Tibial nerve (tissue), 4 donors: ENCODE results near the gene KRT36. TPM values are rescaled to one million over a fixed set of nuclear protein-coding genes. Genes with fewer than 3 reads are reported as not detected.

Experiments used
- DNase-seq, 2 donors: peaks; one replicate each; pipeline ENCODE4 v3.0.0-alpha.2; 2019; ENCODE audit warnings: low spot score in 2 of 2
- H3K27ac ChIP-seq, 4 donors: fragments of 200-600 bp; sonication (generic) in 3 of 4; one replicate each; pipeline ENCODE4 v1.5.1; 2017 to 2019; ENCODE audit warnings: mild to moderate bottlenecking in 1 of 4
- H3K27me3 ChIP-seq, 2 donors: fragments of 200-600 bp; sonication (generic) in 1 of 2; one replicate each; pipeline versions ENCODE4 v1.5.1 to v1.6.0; 2017 to 2019
- H3K36me3 ChIP-seq, 3 donors: fragments of 200-600 bp; sonication (generic); one replicate each; pipeline ENCODE4 v1.5.1; 2018 to 2019
- H3K4me1 ChIP-seq, 4 donors: fragments of 200-600 bp; sonication (generic) in 3 of 4; one replicate each; pipeline ENCODE4 v1.5.1; 2017 to 2019
- H3K4me3 ChIP-seq, 4 donors: fragments of 200-600 bp; sonication (generic) in 3 of 4; one replicate each; pipeline ENCODE4 v1.5.1; 2017 to 2019; ENCODE audit warnings: mild to moderate bottlenecking in 1 of 4, moderate library complexity in 1 of 4
- H3K9me3 ChIP-seq, 4 donors: fragments of 200-600 bp; sonication (generic) in 3 of 4; one replicate each; pipeline ENCODE4 v1.5.1; 2017 to 2019
- CTCF ChIP-seq, 5 experiments: fragments of 200-600 bp in 3 of 5; fragments of 450-650 bp in 2 of 5; sonication (generic) in 3 of 5; IDR thresholded peaks; one replicate each; pipeline ENCODE4 v1.5.1; 2016 to 2019; ENCODE audit warnings: antibody characterized with exemption in 5 of 5, mild to moderate bottlenecking in 3 of 5, moderate library complexity in 2 of 5
- EP300 ChIP-seq, 2 donors: sonication (generic); formaldehyde crosslinking; IDR thresholded peaks; one replicate each; pipeline ENCODE4 v1.6.1; 2017; ENCODE audit warnings: antibody characterized with exemption in 2 of 2, mild to moderate bottlenecking in 1 of 2
- POLR2A ChIP-seq, 2 donors: fragments of 450-650 bp; IDR thresholded peaks; one replicate each; pipeline ENCODE4 v1.6.1; 2017; ENCODE audit warnings: antibody characterized with exemption in 2 of 2, mild to moderate bottlenecking in 2 of 2, moderate library complexity in 2 of 2
- WGBS, 2 donors: methylation state at CpG; one replicate each; pipeline ENCODE4 v1.1.5; 2018; 5-methylcytosine and 5-hydroxymethylcytosine counted together
- total RNA-seq, 4 donors: library from RNA; depleted of rRNA; stranded (reverse); fragments of >200 nt; gene quantifications; one replicate each; pipeline ENCODE4 v1.1.0, GENCODE V29; 2016

Gene KRT36
- total RNA-seq, 4 donors from 2014 or later, result 0.42 TPM; not detected in 3

GRCh38 chr17:41492771-41493170 lies 3.1 kb upstream of the KRT36 start:
- no peaks in the 10 kb centered on the region for H3K36me3 ChIP-seq
- H3K27me3 ChIP-seq, result no peaks in the 10 kb centered on the region
- 21 to 26% methylated on average over 4 of the region's 4 CpGs for WGBS, 2 donors
- DNase-seq, result no peak
- H3K4me3 ChIP-seq, result no peak overlapping the region
- peak overlapping the region in 2 of 4 donors; percentile 30 to 73 for H3K27ac ChIP-seq
- no peaks in the 10 kb centered on the region for H3K9me3 ChIP-seq
- peaks cover 0 to 29% (median 7%) of the 10 kb centered on the region in 4 donors for H3K4me1 ChIP-seq
- TF ChIP-seq EP300 (IDR thresholded peaks at IDR 0.05) (no peak), POLR2A (IDR thresholded peaks at IDR 0.05) (no peak), CTCF (IDR thresholded peaks at IDR 0.05) (no peak)

- Histone ChIP-seq H3K9me3 (no peaks in the 10 kb centered on the region), H3K27ac (peak overlapping the region in 2 of 4 donors; percentile 30 to 73), H3K4me3 (no peak overlapping the region), H3K27me3 (no peaks in the 10 kb centered on the region), H3K4me1 (peaks cover 0 to 29% (median 7%) of the 10 kb centered on the region in 4 donors), H3K36me3 (no peaks in the 10 kb centered on the region)
- TF ChIP-seq EP300 (IDR thresholded peaks at IDR 0.05), result peak in 1 of 2 donors; percentile 73
- TF ChIP-seq CTCF (IDR thresholded peaks at IDR 0.05), result no peak
- no peak for TF ChIP-seq POLR2A (IDR thresholded peaks at IDR 0.05)
- whole genome bisulfite sequencing, 2 donors, result 13 to 19% methylated on average over 6 of the region's 6 CpGs
- DNase-seq, result peak in 1 of 2 donors; percentile 77
Measured at GRCh38 chr17:41492351-41492750, 2.6 kb upstream of the KRT36 start.

GRCh38 chr17:41491476-41491875 lies 1.8 kb upstream of the KRT36 start:
- Histone ChIP-seq H3K4me3 (no peak overlapping the region), H3K27me3 (no peaks in the 10 kb centered on the region), H3K36me3 (no peaks in the 10 kb centered on the region), H3K9me3 (no peaks in the 10 kb centered on the region), H3K27ac (peak overlapping the region in 1 of 4 donors; percentile 73), H3K4me1 (peaks cover 0 to 23% (median 7%) of the 10 kb centered on the region in 4 donors)
- 94 to 100% methylated on average over 2 of the region's 2 CpGs for WGBS, 2 donors
- no peak for DNase-seq
- no peak for TF ChIP-seq EP300 (IDR thresholded peaks at IDR 0.05)
- TF ChIP-seq CTCF (IDR thresholded peaks at IDR 0.05), result no peak
- no peak for TF ChIP-seq POLR2A (IDR thresholded peaks at IDR 0.05)

GRCh38 chr17:41490000-41490990 lies 585 bp upstream of the KRT36 start:
- no peak for TF ChIP-seq CTCF (IDR thresholded peaks at IDR 0.05)
- no peak for TF ChIP-seq POLR2A (IDR thresholded peaks at IDR 0.05)
- no peak for TF ChIP-seq EP300 (IDR thresholded peaks at IDR 0.05)

More at GRCh38 chr17:41490000-41490990, 585 bp upstream of the KRT36 start:
- no peak for DNase-seq
- Histone ChIP-seq H3K9me3 (no peaks in the 10 kb centered on the region), H3K4me1 (peaks cover 0 to 23% (median 7%) of the 10 kb centered on the region in 4 donors), H3K27ac (no peak overlapping the region), H3K27me3 (no peaks in the 10 kb centered on the region), H3K36me3 (no peaks in the 10 kb centered on the region), H3K4me3 (no peak overlapping the region)
- 76 to 82% methylated on average over 10 of the region's 10 CpGs for whole genome bisulfite sequencing, 2 donors
